GM12878 (cell line): Measurements from ENCODE around the gene ART3.

Experiments used
- EP300 ChIP-seq, 2 experiments: fragments of 150-350 bp in 1 of 2; IDR thresholded peaks; 2 replicates each; pipeline ENCODE4 v1.6.1; 2011 to 2012; ENCODE audit warnings: low read depth in 2 of 2, low read length in 2 of 2, borderline replicate concordance in 1 of 2, improper control_type of control experiment in 1 of 2, inconsistent platforms in 1 of 2; ENCODE audit not compliant: control insufficient read depth in 1 of 2
- NBN ChIP-seq: fragments of 450-650 bp; IDR thresholded peaks from 2 replicates; pipeline ENCODE4 v1.6.1; 2016
- NR2C1 ChIP-seq: fragments of 450-650 bp; IDR thresholded peaks from 2 replicates; pipeline ENCODE4 v1.6.1; 2017; ENCODE audit warnings: antibody characterized with exemption, mild to moderate bottlenecking, moderate library complexity
- POLR2AphosphoS5 ChIP-seq: IDR thresholded peaks from 2 replicates; pipeline ENCODE4 v1.6.1; 2011; ENCODE audit warnings: mild to moderate bottlenecking, low read length, inconsistent platforms
- RFX5 ChIP-seq: IDR thresholded peaks from 2 replicates; pipeline ENCODE4 v1.6.1; 2011; ENCODE audit warnings: low read depth, low read length, improper control_type of control experiment
- SIN3A ChIP-seq: IDR thresholded peaks from 2 replicates; pipeline ENCODE4 v1.6.1; 2012; ENCODE audit warnings: low read depth, low read length, improper control_type of control experiment
- TCF12 ChIP-seq: IDR thresholded peaks from 2 replicates; pipeline ENCODE4 v1.6.1; 2011; ENCODE audit warnings: low read depth, mild to moderate bottlenecking, low read length
- TF ChIP-seq, protein P1 (sequence below): IDR thresholded peaks from 2 replicates; pipeline ENCODE4 v1.6.1; 2011; ENCODE audit warnings: low read depth, low read length, improper control_type of control experiment, borderline replicate concordance
- TF ChIP-seq, protein P2 (sequence below), 3 experiments: IDR thresholded peaks in 2 of 3; conservative IDR thresholded peaks in 1 of 3; 2 replicates each; pipeline ENCODE4 v1.5.1; 2011; ENCODE audit warnings: low read depth in 3 of 3, low read length in 3 of 3, mild to moderate bottlenecking in 3 of 3, control low read depth in 2 of 3, moderate library complexity in 2 of 3, inconsistent platforms in 1 of 3, mixed read lengths in 1 of 3; ENCODE audit not compliant: control insufficient read depth in 2 of 3, insufficient read depth in 1 of 3; ENCODE audit errors: extremely low read depth in 1 of 3
- TF ChIP-seq, protein P3 (sequence below): IDR thresholded peaks from 2 replicates; pipeline ENCODE4 v1.6.1; 2012; ENCODE audit warnings: low read depth, low read length, improper control_type of control experiment

DNA sequence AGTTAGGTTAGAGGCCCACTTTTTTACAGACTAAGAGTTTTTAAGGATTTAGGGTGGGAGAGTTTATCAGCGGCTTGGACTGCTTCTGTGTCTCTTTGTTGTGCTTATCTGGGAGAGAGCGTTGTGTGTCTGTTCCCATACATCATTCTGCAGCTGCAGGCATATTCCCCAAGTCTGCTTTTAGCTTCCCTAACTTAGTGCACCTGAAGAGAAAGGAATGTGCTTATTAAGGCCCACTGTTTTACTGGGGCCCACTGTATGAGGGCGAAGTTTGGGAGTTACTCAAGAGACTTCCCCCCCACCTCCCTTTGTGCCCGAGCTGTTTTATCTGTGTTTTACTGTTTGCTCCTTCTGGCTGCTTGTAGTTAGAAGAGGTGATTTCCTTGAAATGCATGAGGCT lies 31.9 kb downstream of the ART3 start:
- TF ChIP-seq, protein P1, sequence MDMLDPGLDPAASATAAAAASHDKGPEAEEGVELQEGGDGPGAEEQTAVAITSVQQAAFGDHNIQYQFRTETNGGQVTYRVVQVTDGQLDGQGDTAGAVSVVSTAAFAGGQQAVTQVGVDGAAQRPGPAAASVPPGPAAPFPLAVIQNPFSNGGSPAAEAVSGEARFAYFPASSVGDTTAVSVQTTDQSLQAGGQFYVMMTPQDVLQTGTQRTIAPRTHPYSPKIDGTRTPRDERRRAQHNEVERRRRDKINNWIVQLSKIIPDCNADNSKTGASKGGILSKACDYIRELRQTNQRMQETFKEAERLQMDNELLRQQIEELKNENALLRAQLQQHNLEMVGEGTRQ = no peak
- TF ChIP-seq, protein P2, sequence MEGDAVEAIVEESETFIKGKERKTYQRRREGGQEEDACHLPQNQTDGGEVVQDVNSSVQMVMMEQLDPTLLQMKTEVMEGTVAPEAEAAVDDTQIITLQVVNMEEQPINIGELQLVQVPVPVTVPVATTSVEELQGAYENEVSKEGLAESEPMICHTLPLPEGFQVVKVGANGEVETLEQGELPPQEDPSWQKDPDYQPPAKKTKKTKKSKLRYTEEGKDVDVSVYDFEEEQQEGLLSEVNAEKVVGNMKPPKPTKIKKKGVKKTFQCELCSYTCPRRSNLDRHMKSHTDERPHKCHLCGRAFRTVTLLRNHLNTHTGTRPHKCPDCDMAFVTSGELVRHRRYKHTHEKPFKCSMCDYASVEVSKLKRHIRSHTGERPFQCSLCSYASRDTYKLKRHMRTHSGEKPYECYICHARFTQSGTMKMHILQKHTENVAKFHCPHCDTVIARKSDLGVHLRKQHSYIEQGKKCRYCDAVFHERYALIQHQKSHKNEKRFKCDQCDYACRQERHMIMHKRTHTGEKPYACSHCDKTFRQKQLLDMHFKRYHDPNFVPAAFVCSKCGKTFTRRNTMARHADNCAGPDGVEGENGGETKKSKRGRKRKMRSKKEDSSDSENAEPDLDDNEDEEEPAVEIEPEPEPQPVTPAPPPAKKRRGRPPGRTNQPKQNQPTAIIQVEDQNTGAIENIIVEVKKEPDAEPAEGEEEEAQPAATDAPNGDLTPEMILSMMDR (IDR thresholded peaks at IDR 0.05 in 2 of 3, conservative IDR thresholded peaks at IDR 0.05 in 1 of 3; ENCODE audit: control insufficient read depth in 2 of 3, extremely low read depth in 1 of 3, insufficient read depth in 1 of 3, low read depth in 3 of 3, low read length in 3 of 3) = no peak
- TF ChIP-seq, protein P3, sequence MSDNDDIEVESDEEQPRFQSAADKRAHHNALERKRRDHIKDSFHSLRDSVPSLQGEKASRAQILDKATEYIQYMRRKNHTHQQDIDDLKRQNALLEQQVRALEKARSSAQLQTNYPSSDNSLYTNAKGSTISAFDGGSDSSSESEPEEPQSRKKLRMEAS = no peak
- TF ChIP-seq NBN (no peak), RFX5 (no peak), POLR2AphosphoS5 (no peak), EP300 (IDR thresholded peaks at IDR 0.05; ENCODE audit: borderline replicate concordance in 1 of 2, control insufficient read depth in 1 of 2, low read depth in 2 of 2, low read length in 2 of 2) (no peak), NR2C1 (no peak), TCF12 (no peak), SIN3A (no peak)
